ENCODE results near the gene SCARB1. TPM values are rescaled to one million over a fixed set of nuclear protein-coding genes. Genes with fewer than 3 reads are reported as not detected.
"Not testable (repeated sequence)": the region's sequence is repeated elsewhere in the genome, so short reads cannot be mapped to it uniquely, and the experiment has no call there.

SCARB1 gene, protein sequence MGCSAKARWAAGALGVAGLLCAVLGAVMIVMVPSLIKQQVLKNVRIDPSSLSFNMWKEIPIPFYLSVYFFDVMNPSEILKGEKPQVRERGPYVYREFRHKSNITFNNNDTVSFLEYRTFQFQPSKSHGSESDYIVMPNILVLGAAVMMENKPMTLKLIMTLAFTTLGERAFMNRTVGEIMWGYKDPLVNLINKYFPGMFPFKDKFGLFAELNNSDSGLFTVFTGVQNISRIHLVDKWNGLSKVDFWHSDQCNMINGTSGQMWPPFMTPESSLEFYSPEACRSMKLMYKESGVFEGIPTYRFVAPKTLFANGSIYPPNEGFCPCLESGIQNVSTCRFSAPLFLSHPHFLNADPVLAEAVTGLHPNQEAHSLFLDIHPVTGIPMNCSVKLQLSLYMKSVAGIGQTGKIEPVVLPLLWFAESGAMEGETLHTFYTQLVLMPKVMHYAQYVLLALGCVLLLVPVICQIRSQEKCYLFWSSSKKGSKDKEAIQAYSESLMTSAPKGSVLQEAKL
- 103 and 115 TPM in 2 replicates for total RNA-seq (2014; rRNA removed; shearing (Covaris generic))
- polyA plus RNA-seq (2014; cell fraction: nucleus; rRNA removed): 436 and 554 TPM in 2 replicates

- DNase-seq (ENCODE audit: extremely low read depth, low read depth): peak; percentile 78
These were observed at the start of gene SCARB1 for GRCh38 chr12:124863416-124864325. SCARB1 (minus strand) TSS chr12:124863864; CDS start chr12:124863720, 144 bp downstream.

DNA sequence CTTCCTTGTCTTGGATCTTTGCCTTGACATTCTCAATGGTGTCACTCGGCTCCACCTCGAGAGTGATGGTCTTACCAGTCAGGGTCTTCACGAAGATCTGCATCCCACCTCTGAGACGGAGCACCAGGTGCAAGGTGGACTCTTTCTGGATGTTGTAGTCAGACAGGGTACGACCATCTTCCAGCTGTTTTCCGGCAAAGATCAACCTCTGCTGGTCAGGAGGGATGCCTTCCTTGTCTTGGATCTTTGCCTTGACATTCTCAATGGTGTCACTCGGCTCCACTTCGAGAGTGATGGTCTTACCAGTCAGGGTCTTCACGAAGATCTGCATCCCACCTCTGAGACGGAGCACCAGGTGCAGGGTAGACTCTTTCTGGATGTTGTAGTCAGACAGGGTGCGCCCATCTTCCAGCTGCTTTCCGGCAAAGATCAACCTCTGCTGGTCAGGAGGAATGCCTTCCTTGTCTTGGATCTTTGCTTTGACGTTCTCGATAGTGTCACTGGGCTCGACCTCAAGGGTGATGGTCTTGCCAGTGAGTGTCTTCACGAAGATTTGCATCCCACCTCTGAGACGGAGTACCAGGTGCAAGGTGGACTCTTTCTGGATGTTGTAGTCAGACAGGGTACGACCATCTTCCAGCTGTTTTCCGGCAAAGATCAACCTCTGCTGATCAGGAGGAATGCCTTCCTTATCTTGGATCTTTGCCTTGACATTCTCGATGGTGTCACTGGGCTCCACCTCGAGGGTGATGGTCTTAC lies 49.0 kb upstream of the SCARB1 start:
- DNase-seq (ENCODE audit: extremely low read depth, low read depth): not testable (repeated sequence)

DNA sequence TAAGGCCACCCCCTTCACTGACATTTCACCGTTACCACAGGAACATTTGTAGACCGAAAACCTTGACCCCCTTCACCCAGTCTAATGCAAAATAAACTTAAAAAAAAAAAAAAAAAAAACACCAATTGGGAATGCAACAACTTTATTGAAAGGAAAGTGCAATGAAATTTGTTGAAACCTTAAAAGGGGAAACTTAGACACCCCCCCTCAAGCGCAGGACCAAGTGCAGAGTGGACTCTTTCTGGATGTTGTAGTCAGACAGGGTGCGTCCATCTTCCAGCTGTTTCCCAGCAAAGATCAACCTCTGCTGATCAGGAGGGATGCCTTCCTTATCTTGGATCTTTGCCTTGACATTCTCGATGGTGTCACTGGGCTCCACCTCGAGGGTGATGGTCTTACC lies 47.9 kb upstream of the SCARB1 start:
- DNase-seq (ENCODE audit: extremely low read depth, low read depth): not testable (repeated sequence)

DNA sequence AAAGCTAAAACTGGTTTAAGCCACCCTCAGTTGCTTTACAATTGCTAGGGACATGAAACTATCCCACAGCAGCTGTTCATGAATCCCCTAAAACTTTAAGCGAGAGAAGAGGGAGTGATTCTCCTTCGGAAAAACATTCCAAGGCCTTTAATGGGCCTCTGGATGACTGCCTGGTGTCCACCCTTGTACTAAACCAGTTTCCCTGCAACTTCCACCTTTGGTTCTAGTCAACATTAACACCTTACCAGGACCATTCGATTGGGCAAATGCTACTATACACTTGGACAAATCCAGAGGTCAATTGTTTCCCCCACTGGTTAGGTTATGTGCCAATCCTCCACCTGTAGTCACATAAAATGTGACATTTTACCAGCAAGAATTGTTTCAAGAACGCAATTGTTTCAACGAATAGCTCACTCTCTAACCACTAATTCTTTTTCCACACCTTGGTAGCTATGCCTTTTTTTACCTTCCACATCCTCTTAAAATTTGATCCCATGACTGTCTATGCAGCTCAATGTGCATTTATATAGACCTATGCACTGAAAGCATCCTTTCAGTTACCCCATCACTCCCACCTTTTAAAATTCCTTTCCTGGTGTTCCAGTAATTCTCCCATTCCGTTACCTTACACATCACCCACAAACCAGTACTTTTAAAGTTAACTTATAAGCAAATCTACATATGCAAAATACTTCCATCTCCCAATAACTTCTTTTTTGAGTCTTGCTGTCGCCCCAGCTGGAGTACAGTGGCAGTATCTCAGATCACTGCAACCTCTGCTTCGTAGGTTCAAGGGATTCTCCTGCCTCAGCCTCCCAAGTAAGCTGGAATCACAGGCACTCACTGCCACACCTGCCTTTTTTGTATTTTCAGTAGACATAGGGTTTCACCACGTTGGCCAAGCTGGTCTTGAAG lies 47.2 kb upstream of the SCARB1 start:
- DNase-seq (ENCODE audit: extremely low read depth, low read depth): no peak

- peak; percentile 47 for DNase-seq (ENCODE audit: extremely low read depth, low read depth)
These were observed 46.3 kb upstream of the SCARB1 start for GRCh38 chr12:124909831-124910560.

DNA sequence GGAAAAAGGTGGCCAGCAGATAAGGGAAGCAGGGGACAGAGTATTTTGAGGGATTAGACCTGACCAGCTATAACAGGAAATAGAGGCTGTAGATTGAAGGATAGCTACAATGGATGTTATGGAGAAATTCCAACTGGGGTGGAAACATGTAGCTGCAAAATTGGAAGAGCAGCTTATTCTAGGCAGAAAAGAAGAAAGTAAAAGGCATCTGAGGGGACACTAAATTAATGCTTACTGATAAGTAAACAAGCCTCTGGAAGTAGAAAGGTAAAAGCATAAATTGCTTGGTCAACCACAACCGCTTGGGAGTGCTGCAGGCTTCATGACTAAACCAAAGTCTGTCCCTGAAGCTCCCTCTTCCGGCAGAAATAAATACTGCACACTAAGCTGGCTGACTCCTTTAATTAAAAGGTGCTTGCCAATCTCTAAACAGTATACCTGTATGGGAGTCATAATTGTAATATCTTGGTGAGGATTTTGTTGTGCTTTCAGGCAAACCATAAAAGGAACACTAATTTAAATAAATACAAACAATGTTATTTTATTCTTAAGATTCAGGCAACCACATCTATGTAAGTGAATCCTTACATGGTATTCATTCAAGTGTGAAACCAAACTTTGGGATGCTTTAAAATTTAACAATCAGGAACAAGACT lies 43.1 kb upstream of the SCARB1 start:
- DNase-seq (ENCODE audit: extremely low read depth, low read depth): peak; percentile 95

DNA sequence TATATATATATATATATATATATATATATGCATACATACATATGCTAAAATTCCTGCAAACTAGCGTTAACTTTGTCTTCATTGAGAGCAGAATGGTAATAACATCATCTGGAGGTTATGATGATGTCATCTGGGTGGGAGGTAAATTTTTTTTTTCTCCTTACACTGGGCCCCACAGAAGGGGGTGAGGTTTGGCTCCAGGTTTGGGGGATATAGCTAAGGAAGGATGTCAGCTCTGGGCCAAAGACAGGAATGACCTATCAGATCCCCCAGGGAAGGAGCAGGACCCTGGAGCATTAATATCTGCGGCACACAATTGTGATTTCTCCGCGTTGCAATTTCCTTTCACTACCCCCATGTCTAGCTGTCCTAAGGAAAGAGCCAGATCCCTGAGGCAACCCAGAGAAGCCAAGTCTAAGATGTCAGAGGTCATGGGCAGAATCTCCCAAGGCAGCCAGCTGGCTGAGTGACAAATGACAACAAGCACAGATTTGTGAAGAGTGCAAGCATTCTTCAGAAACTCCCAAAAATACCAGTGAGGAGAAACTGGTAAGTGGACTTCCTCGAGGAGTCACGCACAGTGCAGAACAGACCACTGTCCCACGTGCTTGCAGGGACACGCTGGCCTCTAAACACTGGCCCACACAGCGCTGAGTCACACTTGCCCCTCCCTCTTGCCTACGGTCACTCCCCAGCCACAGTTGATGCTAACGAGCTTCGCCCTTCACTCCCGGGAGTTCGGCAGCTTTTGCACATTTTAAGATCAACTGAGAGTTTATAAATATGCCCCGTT lies 40.8 kb upstream of the SCARB1 start:
- peak; percentile 86 for DNase-seq (ENCODE audit: extremely low read depth, low read depth)

- DNase-seq (ENCODE audit: extremely low read depth, low read depth): no peak
These were observed 39.3 kb upstream of the SCARB1 start for GRCh38 chr12:124902916-124903315.

DNA sequence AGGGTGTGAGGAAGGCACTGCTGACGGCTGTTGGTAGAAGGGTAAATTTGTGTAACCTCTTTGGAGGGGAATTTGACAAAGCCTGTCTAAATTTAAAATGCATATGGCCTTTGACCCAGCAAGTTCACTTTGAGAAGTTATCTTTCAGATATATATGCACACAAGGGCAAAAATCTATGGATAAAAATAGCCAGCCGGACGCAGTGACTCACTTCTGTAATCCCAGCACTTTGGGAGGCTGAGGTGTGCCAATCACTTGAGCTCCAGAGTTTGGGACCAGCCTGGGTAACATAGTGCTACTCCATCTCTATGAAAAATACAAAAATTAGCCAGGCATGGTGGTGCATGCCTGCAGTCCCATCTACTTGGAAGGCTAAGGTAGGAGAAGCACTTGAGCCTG lies 37.3 kb upstream of the SCARB1 start:
- no peak for DNase-seq (ENCODE audit: extremely low read depth, low read depth)

- not testable (repeated sequence) for DNase-seq (ENCODE audit: extremely low read depth, low read depth)
These were observed 36.7 kb upstream of the SCARB1 start for GRCh38 chr12:124900345-124900795.

GRCh38 chr12:124898923-124899294 lies 35.2 kb upstream of the SCARB1 start:
- DNase-seq (ENCODE audit: extremely low read depth, low read depth): no peak

GRCh38 chr12:124898200-124898922 lies 34.7 kb upstream of the SCARB1 start:
- peak; percentile 80 for DNase-seq (ENCODE audit: extremely low read depth, low read depth)

GRCh38 chr12:124896461-124896860 lies 32.8 kb upstream of the SCARB1 start:
- DNase-seq (ENCODE audit: extremely low read depth, low read depth): no peak

DNA sequence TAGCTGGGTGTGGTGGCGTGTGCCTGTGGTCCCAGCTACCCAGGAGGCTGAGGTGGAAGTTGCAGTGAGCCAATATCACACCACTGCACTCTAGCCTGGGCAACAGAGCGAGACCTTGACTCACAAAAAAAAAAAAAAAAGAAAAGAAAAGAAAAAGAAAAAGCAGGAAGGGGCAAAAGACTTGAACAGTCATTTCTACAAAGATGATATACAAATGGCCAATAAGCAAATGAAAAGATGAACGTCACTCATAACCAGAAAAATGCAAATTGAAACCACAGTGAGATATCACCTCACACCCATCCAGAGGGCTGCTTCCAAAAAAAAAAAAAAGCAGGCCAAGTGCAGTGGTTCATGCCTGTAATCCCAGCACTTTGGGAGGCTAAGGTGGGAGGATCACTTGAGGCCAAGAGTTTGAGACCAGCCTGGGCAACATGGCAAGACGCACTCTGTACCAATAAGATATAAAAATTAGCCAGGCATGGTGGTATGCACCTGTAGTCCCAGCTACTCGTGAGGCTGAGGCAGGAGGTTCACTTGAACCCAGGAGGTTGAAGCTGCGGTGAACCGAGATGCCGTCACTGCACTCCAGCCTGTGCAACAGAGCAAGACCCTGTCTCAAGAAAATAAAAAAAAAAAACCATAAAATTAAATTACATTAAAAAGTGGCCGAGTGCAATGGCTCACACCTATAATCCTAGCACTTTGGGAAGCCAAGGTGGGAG lies 30.3 kb upstream of the SCARB1 start:
- no peak for DNase-seq (ENCODE audit: extremely low read depth, low read depth)

GRCh38 chr12:124888260-124888659 lies 24.6 kb upstream of the SCARB1 start:
- DNase-seq (ENCODE audit: extremely low read depth, low read depth): no peak

DNA sequence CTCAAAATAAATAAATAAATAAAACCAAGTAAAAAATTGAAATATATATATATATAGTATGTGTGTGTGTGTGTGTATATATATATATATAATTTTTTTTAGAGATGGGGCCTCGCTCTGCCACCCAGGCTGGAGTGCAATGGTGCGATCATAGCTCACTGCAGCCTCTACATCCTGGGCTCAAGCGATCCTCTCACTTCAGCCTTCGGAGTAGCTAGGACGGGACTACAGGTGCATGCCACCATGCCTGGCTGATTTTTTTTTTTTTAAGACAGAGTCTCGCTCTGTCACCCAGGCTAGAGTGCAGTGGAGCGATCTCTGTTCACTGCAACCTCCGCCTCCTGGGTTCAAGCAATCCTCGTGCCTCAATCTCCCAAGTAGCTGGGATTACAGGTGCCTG lies 24.1 kb upstream of the SCARB1 start:
- DNase-seq (ENCODE audit: extremely low read depth, low read depth): not testable (repeated sequence)
